ENCODE data around the gene TM4SF5. TPM values are rescaled to one million over a fixed set of nuclear protein-coding genes. Genes with fewer than 3 reads are reported as not detected.

Gene TM4SF5
- total RNA-seq, 1 donor from 2014 or later = 0.57 TPM

Other genes with a start within 250 kb of the TM4SF5 start
- gene MYBBP1A, start 216.5 kb upstream of the TM4SF5 start, total RNA-seq = 55.2 and 55.6 TPM in 2 replicates
- not detected in 2 replicates for gene GGT6, start 211.3 kb upstream of the TM4SF5 start, total RNA-seq
- gene SMTNL2, start 187.4 kb upstream of the TM4SF5 start, total RNA-seq = 8.3 and 8.6 TPM in 2 replicates
- 0.33 and 0.69 TPM in 2 replicates for gene ALOX15, start 130.2 kb upstream of the TM4SF5 start, total RNA-seq
- gene PELP1, start 67.7 kb upstream of the TM4SF5 start, total RNA-seq = 95.2 and 103 TPM in 2 replicates
- 52.6 and 53.8 TPM in 2 replicates for gene ARRB2, start 61.3 kb upstream of the TM4SF5 start, total RNA-seq
- 19.6 and 22.4 TPM in 2 replicates for gene MED11, start 40.5 kb upstream of the TM4SF5 start, total RNA-seq
- gene ZMYND15, start 32.1 kb upstream of the TM4SF5 start, total RNA-seq = 0.18 and 0.22 TPM in 2 replicates
- gene CXCL16, start 32.0 kb upstream of the TM4SF5 start, total RNA-seq = 4.0 and 4.3 TPM in 2 replicates
- 1.3 and 2.0 TPM in 2 replicates for gene VMO1, start 14.5 kb downstream of the TM4SF5 start, total RNA-seq
- gene GLTPD2, start 17.1 kb downstream of the TM4SF5 start, total RNA-seq = 4.0 and 4.1 TPM in 2 replicates
- gene PSMB6, start 24.3 kb downstream of the TM4SF5 start, total RNA-seq = 126 and 137 TPM in 2 replicates
- gene PLD2, start 35.3 kb downstream of the TM4SF5 start, total RNA-seq = 80.3 and 81.0 TPM in 2 replicates
- gene MINK1, start 61.5 kb downstream of the TM4SF5 start, total RNA-seq = 139 and 145 TPM in 2 replicates
- 3.6 and 3.7 TPM in 2 replicates for gene C17orf107, start 127.7 kb downstream of the TM4SF5 start, total RNA-seq
- 0.31 and 0.36 TPM in 2 replicates for gene CHRNE, start 131.2 kb downstream of the TM4SF5 start, total RNA-seq
- not detected in 2 replicates for gene GP1BA, start 160.4 kb downstream of the TM4SF5 start, total RNA-seq
- gene SLC25A11, start 168.2 kb downstream of the TM4SF5 start, total RNA-seq = 46.8 and 47.4 TPM in 2 replicates
- 97.4 and 106 TPM in 2 replicates for gene RNF167, start 168.4 kb downstream of the TM4SF5 start, total RNA-seq
- 372 and 404 TPM in 2 replicates for gene PFN1, start 176.6 kb downstream of the TM4SF5 start, total RNA-seq
- gene ENO3, start 179.2 kb downstream of the TM4SF5 start, total RNA-seq = 23.4 and 25.8 TPM in 2 replicates
- gene SPAG7, start 195.9 kb downstream of the TM4SF5 start, total RNA-seq = 70.3 and 71.4 TPM in 2 replicates
- gene CAMTA2, start 215.8 kb downstream of the TM4SF5 start, total RNA-seq = 34.1 and 34.2 TPM in 2 replicates
- gene INCA1, start 225.6 kb downstream of the TM4SF5 start, total RNA-seq = 2.8 and 3.3 TPM in 2 replicates
- 104 and 111 TPM in 2 replicates for gene KIF1C, start 226.1 kb downstream of the TM4SF5 start, total RNA-seq

Data from progenitor cell of endocrine pancreas (in vitro differentiated cells).